T-helper 1 cell treated with Interleukin-12 subunit alpha and Interleukin-12 subunit beta and Interleukin-4 antibody, amounts not matched to agents 30 μg/mL and 1 μg/mL, for 36 hours (primary cell): ENCODE measurements around the gene SGCB.

Experiments used
- H3K27ac Mint-ChIP-seq: one replicate; pipeline ENCODE4 v1.8.0; 2021; ENCODE audit warnings: mild to moderate bottlenecking, mixed read lengths
- H3K27me3 Mint-ChIP-seq: one replicate; pipeline ENCODE4 v1.8.0; 2021; ENCODE audit warnings: low read depth, mixed read lengths
- H3K36me3 Mint-ChIP-seq: one replicate; pipeline ENCODE4 v1.8.0; 2021; ENCODE audit warnings: low read depth, mixed read lengths
- H3K4me1 Mint-ChIP-seq: one replicate; pipeline ENCODE4 v1.8.0; 2021; ENCODE audit warnings: low read depth, mixed read lengths
- H3K4me3 Mint-ChIP-seq: one replicate; pipeline ENCODE4 v1.8.0; 2021; ENCODE audit warnings: mild to moderate bottlenecking, moderate library complexity, mixed read lengths
- H3K9me3 Mint-ChIP-seq: one replicate; pipeline ENCODE4 v1.8.0; 2021; ENCODE audit warnings: mixed read lengths

The SGCB gene

DNA sequence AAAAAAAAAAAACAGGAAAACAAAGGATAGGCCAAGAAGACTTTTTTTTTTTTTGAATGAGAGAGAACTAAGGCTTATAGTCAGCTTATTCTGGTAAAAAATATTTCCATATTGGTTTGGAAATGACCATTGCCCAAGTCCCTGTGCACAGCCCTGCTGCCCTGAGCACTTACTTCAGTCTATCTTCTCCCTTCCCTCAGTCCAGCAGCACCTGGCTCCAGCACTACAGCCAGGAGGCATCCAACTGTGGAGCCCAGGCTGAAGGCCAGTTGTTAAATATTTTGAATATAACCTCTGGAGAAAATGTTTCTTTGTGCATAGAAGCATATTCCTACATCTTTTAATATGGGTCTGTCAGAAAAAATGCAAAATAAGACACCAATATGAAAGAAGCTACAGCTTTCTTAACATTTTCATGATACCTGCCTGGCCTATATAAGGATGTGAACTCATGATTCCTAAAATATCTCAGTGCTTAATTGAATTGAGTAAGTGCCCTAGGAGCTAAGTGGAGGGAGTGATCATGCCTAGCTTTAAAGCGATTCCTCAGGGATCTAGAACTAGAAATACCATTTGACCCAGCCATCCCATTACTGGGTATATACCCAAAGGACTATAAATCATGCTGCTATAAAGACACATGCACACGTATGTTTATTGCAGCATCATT lies 32.4 kb downstream of the SGCB start:
- Mint-ChIP-seq H3K4me1 (no peaks in the 10 kb centered on the region), H3K27me3 (no peaks in the 10 kb centered on the region), H3K9me3 (no peaks in the 10 kb centered on the region), H3K4me3 (no peak overlapping the region), H3K36me3 (no peaks in the 10 kb centered on the region), H3K27ac (no peak overlapping the region)

GRCh38 chr4:52004414-52004813 lies 33.7 kb downstream of the SGCB start:
- Mint-ChIP-seq H3K4me3 (no peak overlapping the region), H3K4me1 (no peaks in the 10 kb centered on the region), H3K36me3 (no peaks in the 10 kb centered on the region), H3K27me3 (no peaks in the 10 kb centered on the region), H3K27ac (no peak overlapping the region), H3K9me3 (no peaks in the 10 kb centered on the region)

DNA sequence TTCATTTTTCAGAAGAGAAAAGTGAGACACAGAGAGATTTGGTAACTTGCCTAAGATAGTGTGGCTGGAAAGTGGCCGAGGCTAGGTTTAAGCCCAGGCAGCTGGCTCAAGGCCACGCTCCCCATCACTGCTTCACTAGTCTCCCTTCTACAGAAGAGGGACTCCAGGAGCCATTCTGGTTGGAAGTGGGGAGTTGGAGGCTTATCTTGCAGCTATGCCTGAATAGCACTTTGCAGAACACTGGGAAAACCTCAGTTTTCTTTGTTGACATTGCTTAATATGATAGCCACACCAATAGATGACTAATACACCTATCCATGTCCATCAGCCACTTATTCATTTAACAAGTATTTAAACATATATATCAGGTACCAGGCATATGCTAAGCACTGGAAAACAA lies 36.5 kb downstream of the SGCB start:
- H3K36me3 Mint-ChIP-seq, result no peaks in the 10 kb centered on the region
- H3K27ac Mint-ChIP-seq, result no peak overlapping the region
- no peaks in the 10 kb centered on the region for H3K9me3 Mint-ChIP-seq
- H3K4me3 Mint-ChIP-seq, result no peak overlapping the region
- H3K4me1 Mint-ChIP-seq, result no peaks in the 10 kb centered on the region
- no peaks in the 10 kb centered on the region for H3K27me3 Mint-ChIP-seq

DNA sequence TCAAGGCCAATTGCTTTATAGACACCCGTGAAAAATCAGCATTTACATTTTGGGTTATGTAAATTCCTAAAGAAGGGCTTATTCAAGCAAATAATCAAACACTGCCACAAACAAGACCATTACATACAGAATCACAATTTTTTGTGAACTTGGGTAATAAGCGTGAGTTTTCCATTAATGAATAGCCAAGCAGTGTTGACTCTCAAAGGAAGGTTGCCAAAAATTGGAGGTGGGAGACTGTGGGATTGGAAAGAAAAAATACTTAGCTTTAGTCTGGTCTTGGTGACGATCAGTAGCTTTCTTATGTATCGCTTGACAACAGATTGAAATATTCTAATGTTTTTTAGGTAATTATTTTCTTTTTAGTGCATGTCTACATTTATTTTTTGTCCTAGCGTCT lies 38.8 kb downstream of the SGCB start:
- Mint-ChIP-seq H3K4me1 (no peaks in the 10 kb centered on the region), H3K9me3 (no peaks in the 10 kb centered on the region), H3K27me3 (no peaks in the 10 kb centered on the region), H3K27ac (no peak overlapping the region), H3K4me3 (no peak overlapping the region), H3K36me3 (no peaks in the 10 kb centered on the region)

- H3K4me3 Mint-ChIP-seq, result no peak overlapping the region
- H3K4me1 Mint-ChIP-seq, result no peaks in the 10 kb centered on the region
- H3K36me3 Mint-ChIP-seq, result no peaks in the 10 kb centered on the region
- no peak overlapping the region for H3K27ac Mint-ChIP-seq
- H3K27me3 Mint-ChIP-seq, result no peaks in the 10 kb centered on the region
- H3K9me3 Mint-ChIP-seq, result no peaks in the 10 kb centered on the region
Measured at GRCh38 chr4:51998837-51999236, 39.3 kb downstream of the SGCB start.

DNA sequence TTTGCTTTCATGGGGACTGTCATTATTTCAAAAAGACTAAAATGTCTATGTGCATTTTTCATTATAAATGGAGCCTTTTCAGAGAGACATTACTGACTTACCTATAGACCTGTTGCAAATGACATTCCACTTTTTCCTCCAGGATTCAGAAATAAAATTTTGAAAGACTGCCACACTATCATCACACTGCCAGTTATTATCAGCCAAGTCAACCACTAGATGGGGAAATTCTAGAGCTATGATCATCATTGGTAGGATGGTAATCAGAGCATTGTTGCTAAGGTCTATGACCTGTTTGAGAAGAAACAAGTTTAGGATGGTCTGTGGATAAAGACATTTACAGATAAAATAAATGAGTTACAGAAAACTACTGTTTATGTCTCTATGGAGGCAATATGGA lies 40.5 kb downstream of the SGCB start:
- H3K4me1 Mint-ChIP-seq, result no peaks in the 10 kb centered on the region

GRCh38 chr4:51995647-51996220 lies 42.4 kb downstream of the SGCB start:
- H3K4me3 Mint-ChIP-seq, result no peak overlapping the region
- H3K27ac Mint-ChIP-seq, result no peak overlapping the region
- no peaks in the 10 kb centered on the region for H3K36me3 Mint-ChIP-seq
- no peaks in the 10 kb centered on the region for H3K27me3 Mint-ChIP-seq
- H3K9me3 Mint-ChIP-seq, result peaks cover 4% of the 10 kb centered on the region
- H3K4me1 Mint-ChIP-seq, result no peaks in the 10 kb centered on the region

More for the DNA sequence above, 40.5 kb downstream of the SGCB start:
- no peak overlapping the region for H3K4me3 Mint-ChIP-seq
- no peaks in the 10 kb centered on the region for H3K27me3 Mint-ChIP-seq
- no peak overlapping the region for H3K27ac Mint-ChIP-seq
- no peaks in the 10 kb centered on the region for H3K9me3 Mint-ChIP-seq
- no peaks in the 10 kb centered on the region for H3K36me3 Mint-ChIP-seq
